Measurements from ENCODE around the gene JPT1.

GRCh38 chr17:75151930-75152329, 2.4 kb downstream of the JPT1 start:
- TF ChIP-seq CTCF (IDR thresholded peaks at IDR 0.05) = no peak
- no peak for TF ChIP-seq POLR2A (IDR thresholded peaks at IDR 0.05)
